Activated CD8-positive, alpha-beta memory T cell treated with anti-CD3 and anti-CD28 coated beads for 24 hours (primary cell): Measurements from ENCODE around the gene UGT1A6.

Experiments
- DNase-seq: peaks from one replicate; pipeline ENCODE4 v3.0.0-alpha.2; 2020

UGT1A6 gene

GRCh38 chr2:233803292-233803911 lies 110.7 kb downstream of the UGT1A6 start:
- DNase-seq, result peak; percentile 42

DNA sequence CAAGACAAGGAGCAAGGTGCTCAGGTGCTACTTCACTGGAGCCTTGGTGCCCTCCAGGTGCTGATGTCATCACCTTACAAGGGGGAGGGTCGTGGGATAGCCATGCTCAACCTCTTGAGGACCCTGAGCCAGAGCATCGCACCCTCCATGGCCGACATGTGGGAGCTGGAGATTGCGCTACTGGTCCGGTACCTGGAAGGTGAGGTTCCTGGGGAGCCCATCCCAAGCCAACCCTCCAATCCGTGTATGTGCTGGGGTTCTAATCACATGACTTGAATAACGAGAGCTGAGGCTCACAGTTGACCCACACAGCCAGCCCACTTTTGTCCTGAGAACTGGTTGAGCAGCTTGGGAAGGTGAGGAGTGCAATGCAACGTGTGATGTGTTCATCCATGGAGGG lies 111.3 kb downstream of the UGT1A6 start:
- DNase-seq, result peak; percentile 41

DNA sequence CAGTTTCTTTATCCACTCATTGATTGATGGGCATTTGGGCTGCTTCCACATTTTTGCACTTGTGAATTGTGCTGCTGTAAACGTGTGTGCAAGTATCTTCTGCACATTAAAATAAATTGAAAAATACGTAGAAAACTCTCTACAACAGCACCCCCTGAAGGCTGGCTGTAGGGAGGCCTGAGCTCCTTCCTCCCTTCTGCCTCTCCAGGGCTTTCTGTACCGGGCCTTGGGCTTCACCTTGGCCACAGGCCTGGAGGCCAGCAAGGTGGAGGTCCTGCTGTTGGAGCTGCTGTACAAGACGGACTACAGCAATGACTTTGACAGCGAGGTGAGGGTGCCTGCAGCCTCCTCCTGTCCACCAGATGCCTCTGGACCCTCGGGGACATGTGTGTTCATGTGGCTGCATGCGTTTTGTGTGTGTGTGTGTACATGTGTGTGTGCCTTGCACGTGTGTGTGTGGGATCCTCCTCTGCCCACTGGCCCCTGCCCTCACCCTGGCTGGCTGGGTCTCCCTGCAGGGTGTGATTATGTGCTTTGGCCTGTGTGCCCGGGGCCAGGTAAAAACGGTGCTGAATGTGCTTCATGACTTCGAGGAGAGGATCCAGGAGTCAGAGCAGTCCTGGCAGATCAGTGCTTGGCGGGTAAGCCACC lies 114.7 kb downstream of the UGT1A6 start:
- peak; percentile 38 for DNase-seq

- peak; percentile 35 for DNase-seq
These were observed 115.6 kb downstream of the UGT1A6 start for GRCh38 chr2:233807966-233808935.

DNA sequence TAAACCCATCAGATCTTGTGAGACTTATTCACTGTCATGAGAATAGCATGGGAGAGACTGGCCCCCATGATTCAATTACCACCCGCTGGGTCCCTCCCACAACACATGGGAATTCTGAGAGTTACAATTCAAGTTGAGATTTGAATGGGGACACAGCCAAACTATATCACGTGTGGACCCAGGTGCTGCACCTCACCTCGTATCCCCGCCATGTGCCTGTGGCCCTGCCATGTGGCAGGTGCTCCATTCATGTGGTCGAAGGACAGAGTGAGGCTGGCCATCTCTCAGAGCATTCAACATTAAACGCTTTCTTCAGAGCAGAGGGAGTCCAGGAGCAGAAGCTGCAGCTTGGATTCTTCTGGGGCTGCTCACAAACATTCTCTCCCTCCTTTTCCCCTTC lies 117.7 kb downstream of the UGT1A6 start:
- DNase-seq, result peak; percentile 35

DNA sequence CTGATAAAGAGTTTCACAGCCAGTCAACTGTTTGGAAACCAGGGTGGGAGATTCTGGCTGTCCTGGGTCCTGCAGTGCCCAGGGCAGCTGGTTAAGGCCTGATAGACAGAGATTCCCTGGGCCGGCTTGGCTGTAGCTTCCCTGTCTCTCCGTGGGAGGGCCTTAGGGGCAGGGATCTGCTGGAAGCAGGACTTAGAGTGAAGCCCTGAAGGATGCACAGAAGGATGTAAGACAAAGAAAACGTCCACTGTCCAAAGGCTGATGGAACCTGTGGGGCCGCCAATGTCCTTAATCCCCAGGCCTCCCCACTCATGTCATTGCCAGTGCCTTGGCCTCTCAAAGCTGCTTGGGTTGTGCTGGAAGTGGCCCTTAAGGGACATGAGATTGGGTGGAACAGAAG lies 118.4 kb downstream of the UGT1A6 start:
- DNase-seq, result no peak

- DNase-seq, result peak; percentile 30
These were observed 119.0 kb downstream of the UGT1A6 start for GRCh38 chr2:233811732-233812131.

DNA sequence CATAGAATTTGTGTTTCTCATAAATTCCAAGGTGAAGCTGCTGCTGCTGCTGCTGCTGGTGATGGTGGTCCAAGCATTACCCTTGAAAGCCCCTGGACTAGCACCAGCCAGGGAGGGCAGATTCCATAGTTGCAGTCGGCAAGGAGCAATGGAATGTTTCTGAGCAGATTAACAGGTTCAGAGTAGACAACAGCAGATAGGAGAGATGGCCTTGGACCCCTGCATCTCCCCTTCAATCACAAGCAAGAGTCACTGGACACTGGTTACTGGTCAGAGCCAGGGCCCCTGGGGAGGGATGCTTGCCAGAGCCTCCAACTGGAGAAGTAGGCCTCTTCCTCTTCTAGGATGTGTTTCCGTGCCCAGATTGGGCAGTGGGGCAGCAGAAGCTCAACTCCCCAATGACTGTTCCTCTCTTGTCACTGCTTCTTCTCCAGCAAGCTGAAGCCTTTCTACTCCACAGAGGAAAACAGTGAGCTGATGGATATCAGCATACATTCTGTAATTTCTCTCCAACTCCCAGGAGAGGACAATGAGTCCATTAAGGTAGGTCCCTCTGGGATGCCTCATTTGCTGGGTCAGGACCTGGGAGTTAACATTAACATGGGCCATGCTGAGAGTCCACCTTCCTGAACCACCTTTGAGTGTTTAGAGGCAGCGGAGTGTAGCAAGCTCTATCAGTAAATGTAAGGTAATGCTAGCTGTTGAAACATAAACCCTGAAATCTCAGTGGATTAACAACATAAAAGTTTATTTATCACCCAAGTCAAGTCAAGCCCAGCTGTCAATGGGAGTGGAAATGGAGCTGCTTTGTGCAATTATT lies 120.8 kb downstream of the UGT1A6 start:
- peak; percentile 32 for DNase-seq

- peak; percentile 21 for DNase-seq
These were observed 121.6 kb downstream of the UGT1A6 start for GRCh38 chr2:233814056-233814835.

GRCh38 chr2:233815861-233816260 lies 123.2 kb downstream of the UGT1A6 start:
- no peak for DNase-seq

DNA sequence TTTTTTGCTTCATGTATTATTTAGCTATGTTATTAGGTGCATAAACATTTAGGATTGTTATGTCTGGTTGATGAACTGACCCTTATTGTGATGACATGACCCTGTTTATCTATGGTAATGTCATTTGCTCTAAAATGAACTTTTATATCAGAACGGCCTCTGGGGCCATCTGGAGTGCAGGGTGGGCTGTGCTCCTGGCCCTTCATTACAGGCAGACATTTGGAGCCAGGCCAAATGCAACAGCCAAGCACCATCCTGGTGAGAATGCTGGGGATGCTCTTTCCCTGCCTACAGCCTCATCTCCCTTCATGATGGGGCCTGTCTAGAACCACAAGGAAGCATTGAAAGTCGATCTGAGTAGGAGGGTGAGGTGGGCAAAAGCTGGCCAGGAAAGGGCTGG lies 123.6 kb downstream of the UGT1A6 start:
- no peak for DNase-seq

DNA sequence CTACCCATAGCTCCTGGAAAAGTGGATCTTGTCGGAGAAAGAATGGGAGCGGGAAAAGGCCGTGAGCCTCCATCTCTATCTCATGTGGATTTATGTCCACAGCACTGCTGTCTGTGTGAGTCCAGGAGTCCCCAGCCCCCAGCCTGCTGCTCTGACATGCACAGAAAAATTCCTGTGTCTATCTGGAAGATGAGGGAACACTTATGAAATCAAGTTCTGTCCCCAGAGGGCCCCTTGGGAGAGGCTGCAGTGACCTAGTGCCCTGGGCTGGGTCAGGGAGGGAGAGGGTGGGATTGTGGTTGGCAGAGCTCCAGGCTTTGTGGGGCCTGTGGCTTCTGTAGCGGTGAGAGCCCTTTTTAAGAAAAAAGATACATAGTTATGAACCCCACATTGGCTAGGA lies 124.1 kb downstream of the UGT1A6 start:
- DNase-seq, result no peak

- no peak for DNase-seq
These were observed 124.7 kb downstream of the UGT1A6 start for GRCh38 chr2:233817361-233817911.

GRCh38 chr2:233817995-233818638 lies 125.4 kb downstream of the UGT1A6 start:
- DNase-seq, result peak; percentile 46

GRCh38 chr2:233818639-233819621 lies 126.2 kb downstream of the UGT1A6 start:
- no peak for DNase-seq

GRCh38 chr2:233819884-233820773 lies 127.4 kb downstream of the UGT1A6 start:
- DNase-seq, result peak; percentile 45

DNA sequence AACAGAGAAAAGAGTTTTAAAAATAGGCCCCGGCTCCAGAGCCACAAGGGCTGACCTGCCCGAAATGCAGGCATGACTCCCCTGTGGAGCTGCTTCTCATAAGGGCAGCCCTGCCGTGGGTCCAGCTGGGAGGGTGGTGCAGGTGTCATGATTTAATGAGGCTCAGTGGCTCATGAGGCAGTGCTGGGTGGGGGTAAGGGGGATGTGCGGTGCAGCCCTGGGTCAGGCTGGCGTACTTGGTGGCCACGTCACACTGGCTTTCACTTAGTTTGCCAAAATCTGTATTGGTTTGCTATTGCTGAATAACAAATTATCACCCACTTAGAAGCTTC lies 128.1 kb downstream of the UGT1A6 start:
- DNase-seq, result no peak

GRCh38 chr2:233821196-233821595 lies 128.5 kb downstream of the UGT1A6 start:
- DNase-seq, result no peak

DNA sequence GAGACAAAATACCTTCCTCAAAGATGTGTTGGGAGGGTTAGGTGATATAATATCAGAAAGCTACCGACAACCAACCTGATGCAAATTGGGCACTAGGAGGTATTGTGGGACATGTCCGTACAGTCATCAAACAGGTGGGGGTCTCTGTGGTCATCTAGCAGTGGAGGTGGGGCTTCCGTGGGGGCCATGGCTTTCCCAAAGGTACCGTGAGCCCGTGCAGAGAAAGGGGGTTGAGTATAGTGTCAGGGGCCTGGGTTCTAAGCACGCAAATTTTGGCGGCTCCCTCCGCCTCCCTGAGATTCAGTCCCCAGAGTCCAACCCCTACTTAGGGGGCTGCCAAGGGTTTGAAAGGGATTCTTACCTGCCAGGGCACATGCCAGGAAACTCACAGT lies 129.0 kb downstream of the UGT1A6 start:
- no peak for DNase-seq
